GM23338 (cell line): ENCODE results near the gene TYK2.

Experiments
- CREB1 ChIP-seq: fragments of 250-450 bp; sonication (Bioruptor Pico); IDR thresholded peaks from 2 replicates; pipeline ENCODE4 v1.5.0; 2020; ENCODE audit warnings: low read depth, mild to moderate bottlenecking, moderate library complexity
- CTCF ChIP-seq, 2 experiments: fragments of 200-600 bp in 1 of 2; sonication (generic) in 1 of 2; conservative IDR thresholded peaks; 2 replicates each; pipeline versions ENCODE4 v1.5.1 to v1.6.1; 2016 to 2017; ENCODE audit warnings: antibody characterized with exemption in 2 of 2, low read depth in 2 of 2, mild to moderate bottlenecking in 2 of 2, moderate library complexity in 1 of 2
- ETS1 ChIP-seq: IDR thresholded peaks from 2 replicates; pipeline ENCODE4 v1.6.1; 2016; ENCODE audit warnings: antibody characterized with exemption
- EZH2 ChIP-seq: fragments of 200-600 bp; sonication (generic); IDR thresholded peaks from one replicate; pipeline ENCODE4 v1.8.0; 2017; ENCODE audit warnings: antibody characterized with exemption, mild to moderate bottlenecking, low read depth; ENCODE audit not compliant: unreplicated experiment
- EZH2phosphoT487 ChIP-seq: fragments of 200-600 bp; sonication (generic); IDR thresholded peaks from one replicate; pipeline ENCODE4 v1.8.1; 2018; ENCODE audit warnings: antibody characterized with exemption; ENCODE audit not compliant: unreplicated experiment
- JUNB ChIP-seq: IDR thresholded peaks from one replicate; pipeline ENCODE4 v1.6.1; 2016; ENCODE audit warnings: antibody characterized with exemption; ENCODE audit not compliant: unreplicated experiment
- NANOG ChIP-seq: IDR thresholded peaks from 2 replicates; pipeline ENCODE4 v1.6.1; 2016; ENCODE audit warnings: antibody characterized with exemption, borderline replicate concordance
- POLR2AphosphoS5 ChIP-seq: IDR thresholded peaks from 2 replicates; pipeline ENCODE4 v1.6.1; 2016; ENCODE audit warnings: antibody characterized with exemption, low read depth
- REST ChIP-seq: IDR thresholded peaks from one replicate; pipeline ENCODE4 v1.6.1; 2018; ENCODE audit warnings: antibody characterized with exemption; ENCODE audit not compliant: unreplicated experiment
- STAT1 ChIP-seq: IDR thresholded peaks from one replicate; pipeline ENCODE4 v1.6.1; 2016; ENCODE audit warnings: antibody characterized with exemption; ENCODE audit not compliant: unreplicated experiment
- ZNF114 ChIP-seq: fragments of 250-450 bp; sonication (Bioruptor Pico); IDR thresholded peaks from 2 replicates; pipeline ENCODE4 v1.5.0; 2020; ENCODE audit warnings: mild to moderate bottlenecking, moderate library complexity
- ZNF331 ChIP-seq: fragments of 250-450 bp; sonication (Bioruptor Pico); IDR thresholded peaks from 2 replicates; pipeline ENCODE4 v1.5.0; 2020; ENCODE audit warnings: low read depth, mild to moderate bottlenecking, moderate library complexity
- ZNF462 ChIP-seq: fragments of 250-450 bp; sonication (Bioruptor Pico); IDR thresholded peaks from 2 replicates; pipeline ENCODE4 v1.5.0; 2020; ENCODE audit warnings: mild to moderate bottlenecking, moderate library complexity

GRCh38 chr19:10328558-10329429 is 51.6 kb downstream of the TYK2 start:
- TF ChIP-seq CTCF (conservative IDR thresholded peaks at IDR 0.05; ENCODE audit: low read depth in 2 of 2): no peak
- no peak for TF ChIP-seq EZH2phosphoT487
- no peak for TF ChIP-seq EZH2
- TF ChIP-seq JUNB: no peak
- TF ChIP-seq CREB1 (CRISPR knock-in tag): no peak
- no peak for TF ChIP-seq POLR2AphosphoS5
- no peak for TF ChIP-seq ETS1
- TF ChIP-seq REST: no peak
- no peak for TF ChIP-seq ZNF114 (CRISPR knock-in tag)
- no peak for TF ChIP-seq NANOG
- no peak for TF ChIP-seq ZNF462
- TF ChIP-seq ZNF331 (CRISPR knock-in tag): no peak
- TF ChIP-seq STAT1: no peak
